GM19035 (cell line): ENCODE measurements around the gene CRTAC1.

Source experiments
- ATAC-seq: cut with Tn5 transposase; IDR thresholded peaks from one replicate; pipeline ENCODE4 v1.9.1; 2021; ENCODE audit not compliant: unreplicated experiment

The CRTAC1 gene

GRCh38 chr10:97974526-97975525, 55.6 kb downstream of the CRTAC1 start:
- ATAC-seq = no peak

- no peak for ATAC-seq
Measured at GRCh38 chr10:97974100-97974499, 56.3 kb downstream of the CRTAC1 start.

- no peak for ATAC-seq
Measured at GRCh38 chr10:97969538-97970079, 60.8 kb downstream of the CRTAC1 start.

- ATAC-seq = no peak
Measured at GRCh38 chr10:97964748-97965147, 65.7 kb downstream of the CRTAC1 start.

GRCh38 chr10:97961945-97962344, 68.5 kb downstream of the CRTAC1 start:
- no peak for ATAC-seq

GRCh38 chr10:97960269-97961056, 70.0 kb downstream of the CRTAC1 start:
- no peak for ATAC-seq

GRCh38 chr10:97949462-97949861, 81.0 kb downstream of the CRTAC1 start:
- no peak for ATAC-seq

GRCh38 chr10:97948822-97949221, 81.6 kb downstream of the CRTAC1 start:
- ATAC-seq = no peak

GRCh38 chr10:97944772-97945171, 85.6 kb downstream of the CRTAC1 start:
- no peak for ATAC-seq

GRCh38 chr10:97943294-97943693, 87.1 kb downstream of the CRTAC1 start:
- no peak for ATAC-seq

GRCh38 chr10:97940534-97940933, 89.9 kb downstream of the CRTAC1 start:
- no peak for ATAC-seq

GRCh38 chr10:97939446-97939990, 90.9 kb downstream of the CRTAC1 start:
- no peak for ATAC-seq

- no peak for ATAC-seq
Measured at GRCh38 chr10:97937928-97938327, 92.5 kb downstream of the CRTAC1 start.

- no peak for ATAC-seq
Measured at GRCh38 chr10:97937054-97937453, 93.4 kb downstream of the CRTAC1 start.

GRCh38 chr10:97936126-97936525, 94.3 kb downstream of the CRTAC1 start:
- ATAC-seq = no peak

- ATAC-seq = no peak
Measured at GRCh38 chr10:97932932-97933530, 97.4 kb downstream of the CRTAC1 start.

GRCh38 chr10:97931041-97931440, 99.4 kb downstream of the CRTAC1 start:
- no peak for ATAC-seq

GRCh38 chr10:97928897-97929296, 101.5 kb downstream of the CRTAC1 start:
- no peak for ATAC-seq

GRCh38 chr10:97927622-97928021, 102.8 kb downstream of the CRTAC1 start:
- ATAC-seq = no peak

- no peak for ATAC-seq
Measured at GRCh38 chr10:97926055-97926454, 104.4 kb downstream of the CRTAC1 start.
